ENCODE data around the gene CLDN22.

CLDN22 gene

DNA sequence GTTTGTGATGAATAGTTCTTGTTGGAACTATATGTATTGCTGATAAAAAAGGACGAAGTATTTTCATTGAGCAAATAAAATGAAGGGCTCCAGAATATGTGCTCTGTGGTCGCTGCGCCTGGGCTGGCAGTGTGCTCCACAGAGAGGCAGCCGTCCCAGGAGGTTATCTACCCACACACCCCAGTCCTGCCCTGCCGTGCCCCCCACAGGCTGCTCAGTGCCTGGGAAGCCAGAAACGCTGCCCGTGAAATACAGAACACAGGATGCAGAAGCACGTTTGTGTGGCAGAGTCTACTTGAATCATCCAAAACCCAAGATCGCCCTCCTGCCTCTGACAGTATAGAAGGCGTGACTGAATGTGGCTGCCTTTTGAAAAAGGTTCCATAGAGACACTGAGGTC, 1.4 kb downstream of the CLDN22 start:
- Mint-ChIP-seq H3K4me3 (no peak overlapping the region), H3K36me3 (ENCODE audit: low read depth) (peaks cover 64% of the 10 kb centered on the region)
- no peak for DNase-seq

DNA sequence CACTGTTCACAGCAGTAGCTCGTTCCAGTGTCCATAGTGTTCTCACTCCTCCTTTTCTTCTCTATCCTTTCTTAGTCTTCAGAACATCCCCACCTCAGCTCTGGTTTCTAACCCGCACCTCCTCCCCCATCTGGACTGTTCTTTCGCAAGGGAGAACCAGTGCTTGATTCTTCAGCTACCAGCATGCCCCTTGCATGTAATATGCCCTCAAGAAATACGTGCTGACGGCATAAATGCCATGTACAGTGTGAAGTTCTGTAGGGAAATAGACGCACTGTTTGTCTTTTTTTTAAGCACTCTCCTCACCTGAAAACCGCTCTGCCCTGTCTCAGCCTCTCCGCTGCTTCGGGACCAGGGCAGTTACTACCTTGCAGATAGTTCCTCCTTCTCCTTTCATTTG, 5.3 kb downstream of the CLDN22 start:
- DNase-seq, result no peak
- Mint-ChIP-seq H3K4me3 (no peak overlapping the region), H3K4me1 (no peaks in the 10 kb centered on the region), H3K27ac (peak overlapping the region; percentile 40), H3K9me3 (no peaks in the 10 kb centered on the region), H3K27me3 (ENCODE audit: low read depth, poor library complexity) (no peaks in the 10 kb centered on the region), H3K36me3 (ENCODE audit: low read depth) (peaks cover 57% of the 10 kb centered on the region)
- TF ChIP-seq, protein P1, sequence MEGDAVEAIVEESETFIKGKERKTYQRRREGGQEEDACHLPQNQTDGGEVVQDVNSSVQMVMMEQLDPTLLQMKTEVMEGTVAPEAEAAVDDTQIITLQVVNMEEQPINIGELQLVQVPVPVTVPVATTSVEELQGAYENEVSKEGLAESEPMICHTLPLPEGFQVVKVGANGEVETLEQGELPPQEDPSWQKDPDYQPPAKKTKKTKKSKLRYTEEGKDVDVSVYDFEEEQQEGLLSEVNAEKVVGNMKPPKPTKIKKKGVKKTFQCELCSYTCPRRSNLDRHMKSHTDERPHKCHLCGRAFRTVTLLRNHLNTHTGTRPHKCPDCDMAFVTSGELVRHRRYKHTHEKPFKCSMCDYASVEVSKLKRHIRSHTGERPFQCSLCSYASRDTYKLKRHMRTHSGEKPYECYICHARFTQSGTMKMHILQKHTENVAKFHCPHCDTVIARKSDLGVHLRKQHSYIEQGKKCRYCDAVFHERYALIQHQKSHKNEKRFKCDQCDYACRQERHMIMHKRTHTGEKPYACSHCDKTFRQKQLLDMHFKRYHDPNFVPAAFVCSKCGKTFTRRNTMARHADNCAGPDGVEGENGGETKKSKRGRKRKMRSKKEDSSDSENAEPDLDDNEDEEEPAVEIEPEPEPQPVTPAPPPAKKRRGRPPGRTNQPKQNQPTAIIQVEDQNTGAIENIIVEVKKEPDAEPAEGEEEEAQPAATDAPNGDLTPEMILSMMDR (IDR thresholded peaks at IDR 0.05), result no peak

More for the DNA sequence above, 1.4 kb downstream of the CLDN22 start:
- no peaks in the 10 kb centered on the region for H3K4me1 Mint-ChIP-seq
- TF ChIP-seq, protein P1 (IDR thresholded peaks at IDR 0.05), result no peak
- no peaks in the 10 kb centered on the region for H3K9me3 Mint-ChIP-seq
- no peaks in the 10 kb centered on the region for H3K27me3 Mint-ChIP-seq (ENCODE audit: low read depth, poor library complexity)
- H3K27ac Mint-ChIP-seq, result peak overlapping the region; percentile 18

DNA sequence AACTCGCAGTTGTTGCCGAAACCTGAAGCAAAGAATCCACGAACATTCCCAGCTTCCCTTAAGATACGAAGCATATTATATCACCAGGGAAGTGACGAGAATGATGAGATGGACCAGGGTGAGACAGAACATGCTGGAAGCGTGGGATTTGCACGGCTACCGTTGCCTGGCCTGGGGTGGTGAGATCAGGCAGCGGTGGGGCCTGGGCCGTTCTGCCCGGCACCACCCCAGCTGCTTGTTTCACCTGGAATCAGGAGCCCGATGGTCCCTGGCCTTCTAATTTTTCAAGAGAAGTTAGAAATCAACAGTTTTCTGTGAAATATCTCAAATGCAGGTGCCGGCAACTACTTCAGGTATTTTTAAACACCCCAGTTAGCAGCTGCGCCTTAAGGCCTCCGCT, 5.7 kb downstream of the CLDN22 start:
- peaks cover 60% of the 10 kb centered on the region for H3K36me3 Mint-ChIP-seq (ENCODE audit: low read depth)
- peak overlapping the region; percentile 8 for H3K27ac Mint-ChIP-seq
- TF ChIP-seq, protein P1 (IDR thresholded peaks at IDR 0.05), result no peak
- no peak for DNase-seq
- H3K4me3 Mint-ChIP-seq, result no peak overlapping the region
- no peaks in the 10 kb centered on the region for H3K27me3 Mint-ChIP-seq (ENCODE audit: low read depth, poor library complexity)
- H3K9me3 Mint-ChIP-seq, result no peaks in the 10 kb centered on the region
- no peaks in the 10 kb centered on the region for H3K4me1 Mint-ChIP-seq

DNA sequence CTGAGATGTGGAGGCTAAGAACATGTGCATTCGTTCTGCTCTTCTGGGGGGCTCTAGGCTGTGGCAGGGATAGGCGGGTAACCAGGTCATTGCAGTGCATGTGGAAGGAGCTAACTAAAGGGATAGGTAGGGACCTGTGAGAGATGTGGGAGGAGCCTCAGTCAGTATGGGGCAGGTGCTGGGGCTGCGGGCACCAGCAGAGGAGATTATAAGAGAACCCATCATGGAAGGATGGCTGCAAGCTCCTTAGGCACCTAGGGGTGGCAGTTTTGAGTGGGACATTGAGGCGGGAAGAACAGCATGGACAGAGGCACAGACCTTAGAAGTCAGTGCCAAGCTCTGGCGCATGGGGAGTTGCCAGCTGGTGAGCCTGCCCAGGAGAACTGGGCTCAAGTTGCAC, 7.2 kb downstream of the CLDN22 start:
- DNase-seq, result no peak
- Mint-ChIP-seq H3K36me3 (ENCODE audit: low read depth) (peaks cover 66% of the 10 kb centered on the region), H3K9me3 (no peaks in the 10 kb centered on the region), H3K27me3 (ENCODE audit: low read depth, poor library complexity) (no peaks in the 10 kb centered on the region), H3K4me3 (no peak overlapping the region), H3K27ac (no peak overlapping the region), H3K4me1 (no peaks in the 10 kb centered on the region)
- TF ChIP-seq, protein P1 (IDR thresholded peaks at IDR 0.05), result no peak

DNA sequence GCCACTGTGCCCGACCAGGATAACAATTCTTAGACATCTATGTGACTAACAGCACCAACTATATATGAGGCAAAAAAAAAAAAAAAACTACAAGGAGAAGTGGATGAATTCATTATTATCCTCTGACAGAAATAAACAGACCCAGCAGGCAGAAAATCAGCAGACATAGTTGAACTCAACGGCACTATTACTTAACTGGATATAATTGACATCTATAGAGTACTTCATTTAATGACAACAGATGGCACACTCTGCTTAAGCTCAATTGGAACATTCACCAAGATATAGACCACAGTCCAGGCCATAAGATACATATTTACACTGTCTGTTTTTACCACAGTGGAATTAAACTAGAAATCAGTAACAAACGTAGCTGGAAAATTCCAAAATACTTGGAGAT, 13.3 kb downstream of the CLDN22 start:
- Mint-ChIP-seq H3K9me3 (no peaks in the 10 kb centered on the region), H3K36me3 (ENCODE audit: low read depth) (peaks cover 82% of the 10 kb centered on the region), H3K4me1 (no peaks in the 10 kb centered on the region), H3K27me3 (ENCODE audit: low read depth, poor library complexity) (no peaks in the 10 kb centered on the region), H3K4me3 (no peak overlapping the region), H3K27ac (no peak overlapping the region)
- TF ChIP-seq, protein P1 (IDR thresholded peaks at IDR 0.05), result no peak
- DNase-seq, result no peak

DNA sequence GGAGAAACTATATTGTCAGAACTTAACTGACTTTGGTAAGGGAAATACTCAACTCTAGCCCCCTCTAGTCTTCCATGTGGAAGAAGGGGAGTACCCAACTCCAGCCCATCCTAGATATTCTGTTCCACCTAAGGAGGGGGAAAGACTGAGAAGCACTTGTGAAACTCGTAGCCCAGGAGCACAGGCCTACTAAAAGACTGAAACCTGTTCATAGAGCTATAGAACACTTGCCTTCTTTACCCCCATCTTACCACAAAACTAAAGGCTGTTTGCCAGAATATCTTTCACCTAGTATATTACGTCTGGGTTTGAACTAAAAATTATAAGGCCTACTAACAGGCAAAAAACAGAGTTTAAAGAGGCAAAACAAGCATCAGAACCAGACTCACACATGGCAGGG, 15.5 kb downstream of the CLDN22 start:
- peak overlapping the region; percentile 46 for H3K27ac Mint-ChIP-seq

More for the DNA sequence above, 15.5 kb downstream of the CLDN22 start:
- no peak for DNase-seq
- TF ChIP-seq, protein P1 (IDR thresholded peaks at IDR 0.05), result no peak
- Mint-ChIP-seq H3K27me3 (ENCODE audit: low read depth, poor library complexity) (no peaks in the 10 kb centered on the region), H3K4me3 (no peak overlapping the region), H3K9me3 (no peaks in the 10 kb centered on the region), H3K4me1 (peaks cover 5% of the 10 kb centered on the region), H3K36me3 (ENCODE audit: low read depth) (peaks cover 79% of the 10 kb centered on the region)

Measured in nephron progenitor cell (in vitro differentiated cells).